Brain pericyte (primary cell): ENCODE data around the gene LPP.
"Not testable (repeated sequence)": the region's sequence is repeated elsewhere in the genome, so short reads cannot be mapped to it uniquely, and the experiment has no call there.

Source experiments
- DNase-seq: peaks from one replicate; pipeline ENCODE4 v3.0.0-alpha.2; 2012; ENCODE audit warnings: low read depth, low spot score

The LPP gene

DNA sequence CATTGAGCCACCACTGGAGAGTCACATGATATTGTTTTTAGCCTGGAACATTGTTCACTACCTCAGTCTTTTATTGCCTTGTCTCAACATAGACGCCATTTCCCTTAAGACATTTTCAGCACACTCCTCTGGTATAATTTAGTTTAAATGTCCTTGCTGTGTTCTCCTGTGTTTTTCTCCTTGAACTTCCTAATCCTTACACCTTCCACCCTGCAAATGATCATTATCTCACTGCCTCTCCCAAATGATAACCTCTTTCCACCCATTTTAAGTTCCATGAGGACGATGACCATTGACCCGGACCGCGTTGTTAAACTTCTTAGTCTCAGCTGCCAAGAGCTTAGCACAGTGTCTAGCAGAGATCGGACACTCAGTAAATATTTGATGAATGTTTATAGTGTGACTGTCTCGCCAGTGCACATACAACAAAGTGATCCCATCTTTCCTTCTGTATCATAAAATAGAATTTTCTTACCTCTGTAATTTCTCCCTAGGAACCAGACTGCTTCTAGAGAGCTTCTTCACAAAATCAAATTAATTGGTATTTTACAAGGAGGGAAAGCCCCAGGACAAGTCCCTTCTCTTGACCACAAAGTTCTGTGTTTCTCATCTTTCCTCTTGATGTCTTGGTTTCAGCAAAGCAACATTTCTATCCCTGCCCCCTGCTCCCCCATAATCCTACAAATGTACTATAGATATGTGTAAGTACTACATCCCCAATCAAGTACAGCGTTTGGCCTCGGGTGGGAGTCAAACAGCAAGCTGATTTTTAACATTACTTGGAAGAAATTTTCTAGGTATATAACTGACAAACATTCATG, 429.6 kb downstream of the LPP start:
- DNase-seq, result no peak

DNA sequence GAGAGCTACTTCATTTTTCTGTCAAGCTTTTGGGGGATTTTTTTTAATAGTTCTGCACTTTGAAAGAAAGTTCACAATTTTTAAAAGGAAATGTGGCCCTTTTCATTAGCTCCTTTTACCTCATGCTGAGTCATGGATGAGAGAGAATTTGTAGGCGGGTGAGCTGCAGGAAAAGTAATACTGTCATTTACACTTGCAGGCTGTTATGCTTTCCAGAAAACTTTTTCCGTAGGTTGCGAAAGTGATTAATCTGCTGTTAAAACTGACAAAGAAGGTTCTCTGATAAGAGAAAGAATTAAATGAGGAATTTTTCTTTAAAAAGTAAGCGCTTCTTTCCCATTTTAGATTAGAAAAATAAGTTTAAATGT, 430.2 kb downstream of the LPP start:
- no peak for DNase-seq

DNA sequence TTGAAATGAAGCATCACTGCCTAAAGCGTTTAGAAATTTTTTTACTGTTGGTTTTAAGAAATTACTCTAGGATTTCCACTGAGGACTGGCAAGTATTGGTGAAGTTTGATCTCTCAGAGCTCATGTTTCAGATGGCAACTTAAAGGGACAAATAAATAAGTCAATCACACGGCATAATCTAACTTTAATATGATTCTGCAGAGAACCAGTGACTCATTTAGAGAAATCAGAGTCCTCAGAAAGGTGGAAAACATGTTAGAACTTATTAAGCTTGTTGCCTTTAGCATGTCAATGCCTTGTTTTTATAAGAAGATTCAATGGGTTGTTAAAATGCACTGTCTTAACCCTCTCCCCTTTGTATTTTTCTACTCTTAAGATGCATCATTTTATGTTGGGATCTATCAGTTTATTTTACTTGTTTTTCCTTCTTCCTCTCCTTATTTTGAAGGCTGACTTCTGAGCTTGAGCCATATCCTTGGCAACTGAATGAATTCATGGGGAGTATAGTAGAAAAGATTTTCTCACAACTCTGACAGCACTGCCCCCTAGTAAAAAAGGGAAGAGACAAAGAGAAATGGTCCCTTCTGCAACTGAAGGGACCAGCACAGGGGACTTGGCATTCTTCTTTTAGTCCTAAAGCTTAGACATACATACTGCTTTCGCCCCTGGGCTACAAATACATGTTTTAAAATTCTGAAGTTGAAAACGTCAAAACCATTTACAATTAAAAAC, 431.2 kb downstream of the LPP start:
- no peak for DNase-seq

DNA sequence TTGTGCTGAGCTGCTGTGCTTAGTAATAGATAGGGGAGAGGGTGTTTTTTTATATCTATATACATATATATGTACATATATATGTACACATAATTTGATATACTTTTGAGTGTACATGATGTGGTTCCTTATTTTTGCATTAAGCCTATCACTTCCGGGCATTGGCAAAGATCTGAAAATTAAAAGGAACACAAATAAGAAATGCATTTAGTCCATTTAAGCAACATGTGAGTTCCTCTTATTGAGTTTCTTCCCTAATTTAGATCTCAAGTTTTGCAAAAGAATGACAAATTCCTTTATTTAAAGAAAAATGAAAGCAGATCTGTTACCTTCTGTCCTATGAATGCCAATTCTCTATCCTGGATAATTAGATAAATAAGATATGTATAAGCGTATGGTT, 435.1 kb downstream of the LPP start:
- no peak for DNase-seq

DNA sequence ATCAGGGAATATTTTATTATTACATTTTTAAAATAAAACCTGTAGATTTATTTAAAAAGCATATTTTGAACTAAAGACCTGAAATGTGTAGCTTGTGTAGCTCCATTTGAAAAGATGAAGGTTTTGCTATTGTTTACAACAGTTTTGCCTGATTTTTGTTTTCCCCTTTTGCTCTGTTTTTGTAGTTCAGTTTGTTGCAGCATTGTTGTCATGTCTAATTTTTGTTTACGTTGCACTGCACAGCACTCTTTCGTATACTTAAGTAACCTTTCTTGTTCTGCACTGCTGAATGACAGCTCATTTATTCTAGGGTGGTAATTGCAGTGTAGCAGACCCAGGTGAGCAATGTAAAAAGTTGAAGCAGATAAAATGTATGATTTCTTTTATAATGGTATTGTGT, 435.8 kb downstream of the LPP start:
- no peak for DNase-seq

DNA sequence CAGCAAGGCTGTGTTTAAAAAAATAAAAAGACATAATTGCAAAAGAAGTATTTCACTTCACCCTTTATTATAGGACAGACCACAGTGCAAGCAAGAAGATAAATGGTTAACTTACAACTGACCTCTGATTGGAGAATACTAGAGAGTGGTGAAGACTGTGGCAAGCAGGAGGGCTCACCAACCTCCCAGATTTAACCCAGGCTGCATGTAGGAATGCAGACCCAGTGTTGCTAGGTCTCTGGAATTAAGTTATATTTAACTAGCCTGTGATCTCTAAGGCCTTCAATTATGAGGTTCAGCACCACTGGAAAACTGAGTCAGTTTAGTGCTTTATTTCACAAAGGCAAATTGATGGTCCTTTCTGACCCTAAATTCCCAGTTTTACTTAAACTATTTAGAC, 436.6 kb downstream of the LPP start:
- no peak for DNase-seq

DNA sequence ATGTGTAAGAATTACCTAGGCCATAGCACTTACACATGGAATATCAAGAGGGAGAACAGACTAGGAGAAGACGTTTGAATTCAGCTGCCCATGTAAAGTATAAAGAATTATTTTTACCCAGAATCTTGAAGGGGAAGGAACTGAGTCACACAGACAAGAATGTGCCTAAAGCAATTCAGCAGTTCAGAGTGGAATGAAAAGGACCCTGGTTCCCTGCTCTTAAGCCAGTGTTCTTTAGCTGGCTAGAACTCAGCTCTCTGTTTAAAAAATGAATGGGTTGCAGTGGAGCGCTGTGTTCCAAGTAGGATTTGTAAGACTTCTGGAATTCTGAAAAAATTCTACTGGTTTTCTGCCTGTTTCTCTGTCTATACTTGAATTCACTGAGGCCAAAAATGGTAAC, 440.2 kb downstream of the LPP start:
- no peak for DNase-seq

DNA sequence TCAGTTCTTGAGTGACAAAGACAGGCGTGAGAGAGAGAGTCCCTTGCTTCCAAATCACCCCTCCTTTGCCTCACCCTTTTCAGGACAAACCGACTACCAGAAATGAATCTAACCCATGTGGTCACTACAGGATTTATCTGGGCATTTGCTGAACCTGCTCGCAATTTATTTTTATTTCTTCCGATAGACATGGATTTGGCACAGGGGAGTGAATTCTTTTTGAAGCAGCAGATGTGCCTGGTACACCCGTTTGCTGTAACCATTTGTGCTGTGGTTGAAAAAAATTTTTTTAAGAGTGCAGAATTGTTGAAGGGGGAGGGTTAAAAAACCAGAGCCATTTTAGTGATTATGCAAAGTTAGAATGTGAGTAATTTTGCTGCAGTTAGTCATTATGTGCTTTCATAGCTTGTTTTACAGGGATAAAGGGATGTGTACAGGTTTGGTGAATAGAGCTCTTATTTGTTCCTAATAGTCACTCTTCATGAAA, 442.0 kb downstream of the LPP start:
- no peak for DNase-seq

DNA sequence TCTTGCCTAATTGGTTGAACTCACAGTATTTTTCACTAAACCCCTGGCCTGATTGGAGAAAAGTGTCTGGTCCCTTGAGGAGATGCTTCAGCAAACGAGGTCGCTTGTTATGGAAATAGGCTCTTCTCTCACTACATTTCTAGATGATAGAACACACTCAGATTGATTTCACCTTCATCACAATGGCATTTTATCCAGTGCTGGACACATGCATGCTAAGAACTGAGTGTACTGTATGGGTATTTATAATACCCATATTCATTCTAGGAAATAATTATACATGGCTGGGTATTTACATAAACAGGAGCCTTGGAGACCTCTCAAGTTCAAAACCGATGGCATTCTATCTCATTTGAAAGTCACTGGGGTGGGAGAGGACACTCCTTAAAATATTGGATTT, 444.9 kb downstream of the LPP start:
- DNase-seq, result no peak

DNA sequence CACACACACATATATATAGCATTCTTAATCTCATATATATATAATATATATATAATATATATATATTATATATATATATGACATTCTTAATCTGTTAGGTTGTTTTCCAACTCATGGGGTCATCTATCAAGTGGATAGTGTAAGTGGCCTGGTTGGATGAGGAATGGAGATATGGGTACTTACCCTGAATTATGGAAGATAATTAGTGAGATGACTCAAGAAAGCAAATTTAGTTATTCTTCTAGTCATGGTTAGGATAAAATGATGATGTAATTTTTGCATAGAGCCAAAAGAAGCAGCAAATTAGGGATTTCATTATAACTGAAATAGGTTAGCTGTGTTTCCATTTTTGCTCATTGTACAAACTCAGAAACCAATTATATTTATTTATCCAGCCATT, 448.2 kb downstream of the LPP start:
- DNase-seq, result no peak

DNA sequence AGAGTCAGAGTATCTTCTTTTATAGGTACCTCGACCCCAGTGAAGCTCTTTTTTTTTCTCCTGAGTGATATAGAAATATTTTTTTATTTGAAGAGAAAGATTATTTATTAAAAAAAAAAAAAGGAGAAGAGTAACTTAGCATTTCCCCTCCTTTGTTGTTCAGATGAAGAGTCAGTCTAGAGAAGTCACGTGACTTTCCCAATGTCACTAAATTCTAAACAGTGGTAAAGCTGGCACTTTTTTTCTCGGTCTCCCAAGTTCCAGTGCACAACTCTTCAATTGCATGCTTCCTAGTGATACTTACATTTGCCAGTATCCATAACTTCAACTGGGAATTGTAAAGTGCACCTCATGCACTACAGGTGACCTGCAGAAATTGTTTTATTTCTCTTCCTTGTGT, 448.7 kb downstream of the LPP start:
- no peak for DNase-seq

DNA sequence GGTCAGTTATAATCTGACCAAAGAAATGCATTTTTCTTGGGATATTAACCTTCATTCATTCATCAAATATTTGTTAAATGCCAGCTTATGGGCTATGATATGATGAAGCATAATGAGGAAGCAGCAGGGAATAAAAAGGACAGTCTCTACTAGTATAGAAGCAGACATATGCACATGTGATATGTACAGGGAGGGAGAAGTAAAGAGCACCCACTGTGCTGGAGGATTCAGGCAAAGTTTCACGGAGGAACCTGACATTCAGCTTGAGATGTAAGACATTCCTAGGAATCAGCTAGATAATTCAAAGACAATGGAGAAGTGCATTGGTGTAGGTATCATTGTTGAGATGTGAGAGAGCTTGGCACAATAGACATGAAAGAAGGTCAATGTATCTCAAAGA, 450.7 kb downstream of the LPP start:
- no peak for DNase-seq

DNA sequence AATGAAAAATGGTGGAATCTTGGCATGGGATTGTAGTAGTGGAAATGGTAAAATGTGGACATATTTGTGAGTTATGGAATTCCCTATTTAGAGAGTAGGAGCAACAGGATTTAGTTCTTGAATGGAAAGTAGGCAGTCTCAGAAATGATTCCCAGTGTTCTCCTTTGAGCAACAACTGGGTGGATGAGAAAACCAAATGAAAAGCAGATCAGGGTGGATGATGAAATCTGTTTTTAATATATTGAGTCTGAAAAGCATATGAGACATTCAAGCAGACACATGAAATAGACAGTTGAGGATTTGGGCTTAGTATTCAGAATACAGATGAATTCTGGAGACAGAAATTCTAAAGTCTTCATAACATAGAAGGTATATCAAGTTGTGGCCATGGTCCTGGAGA, 451.3 kb downstream of the LPP start:
- no peak for DNase-seq

DNA sequence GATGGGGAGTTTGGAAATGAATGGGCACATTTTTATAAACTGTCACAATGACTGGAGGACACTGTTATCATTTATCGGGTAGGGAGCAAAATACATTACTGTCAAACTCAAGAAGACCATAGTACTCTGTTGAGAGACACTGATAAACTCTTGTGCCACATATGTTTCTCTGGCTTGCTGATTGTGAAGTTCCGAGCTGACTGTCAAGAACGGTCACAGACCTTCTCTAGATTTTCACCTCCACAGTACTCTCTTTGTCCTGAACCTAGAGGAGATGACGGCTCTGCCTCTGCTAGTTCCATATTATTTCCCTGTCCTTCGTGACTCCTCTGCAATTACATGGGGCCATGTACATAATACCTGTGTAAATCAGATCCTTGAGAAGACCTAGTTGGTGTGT, 451.9 kb downstream of the LPP start:
- DNase-seq, result no peak

DNA sequence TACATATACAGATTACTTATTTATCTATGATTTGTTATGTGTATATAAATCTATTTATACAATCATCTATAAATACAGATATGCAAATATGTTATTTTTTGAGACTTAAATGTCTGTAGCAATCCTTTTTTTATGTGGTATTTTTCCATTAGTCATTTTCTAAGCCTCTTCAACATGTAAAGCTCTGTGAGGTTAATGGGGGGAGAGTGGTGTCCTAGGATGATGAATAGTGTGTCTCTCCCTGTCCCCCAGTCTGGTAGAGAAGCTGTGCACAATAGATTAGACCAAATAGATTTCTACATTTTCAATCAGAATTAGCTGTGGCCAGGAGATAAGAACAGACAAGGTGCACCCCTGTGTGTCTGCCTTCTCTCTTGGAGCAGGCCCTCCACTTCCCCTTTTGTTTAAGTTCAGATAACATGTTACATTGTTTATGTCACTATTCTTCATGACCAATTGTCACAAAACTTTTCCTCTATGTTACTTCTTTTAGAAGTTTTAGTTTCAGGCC, 453.9 kb downstream of the LPP start:
- DNase-seq, result no peak

DNA sequence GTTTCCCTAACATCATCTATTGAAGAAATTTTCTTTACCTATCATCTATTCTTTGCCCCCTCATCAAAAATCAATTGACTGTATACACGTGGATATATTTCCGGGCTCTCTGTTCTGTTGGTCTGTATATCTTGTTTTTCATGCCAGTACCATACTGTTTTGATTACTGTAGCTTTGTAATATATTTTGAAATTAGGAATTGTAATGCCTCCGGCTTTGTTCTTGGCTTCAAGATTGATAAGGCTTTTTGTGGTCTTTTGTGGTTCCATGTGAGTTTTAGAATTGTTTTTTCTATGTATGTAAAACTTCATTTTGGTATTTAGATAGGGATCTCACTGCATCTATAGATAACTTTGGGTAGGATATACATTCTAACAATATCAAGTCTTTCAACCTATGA, 454.4 kb downstream of the LPP start:
- no peak for DNase-seq

DNA sequence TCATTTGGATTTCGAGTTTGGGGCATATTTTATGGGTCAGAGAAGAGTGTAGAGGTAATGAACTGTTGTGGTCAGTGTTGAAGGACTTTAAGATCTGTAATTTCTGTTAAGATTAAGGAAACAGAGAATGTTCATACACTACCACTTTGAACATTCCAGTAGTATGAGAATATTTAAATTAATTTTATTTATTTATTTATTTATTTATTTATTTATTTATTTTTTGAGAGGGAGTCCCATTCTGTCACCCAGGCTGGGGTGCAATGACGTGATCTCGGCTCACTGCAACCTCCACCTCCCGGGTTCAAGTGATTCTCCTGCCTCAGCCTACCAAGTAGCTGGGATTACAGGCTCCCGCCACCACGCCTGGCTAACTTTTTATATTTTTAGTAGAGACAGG, 459.8 kb downstream of the LPP start:
- not testable (repeated sequence) for DNase-seq

DNA sequence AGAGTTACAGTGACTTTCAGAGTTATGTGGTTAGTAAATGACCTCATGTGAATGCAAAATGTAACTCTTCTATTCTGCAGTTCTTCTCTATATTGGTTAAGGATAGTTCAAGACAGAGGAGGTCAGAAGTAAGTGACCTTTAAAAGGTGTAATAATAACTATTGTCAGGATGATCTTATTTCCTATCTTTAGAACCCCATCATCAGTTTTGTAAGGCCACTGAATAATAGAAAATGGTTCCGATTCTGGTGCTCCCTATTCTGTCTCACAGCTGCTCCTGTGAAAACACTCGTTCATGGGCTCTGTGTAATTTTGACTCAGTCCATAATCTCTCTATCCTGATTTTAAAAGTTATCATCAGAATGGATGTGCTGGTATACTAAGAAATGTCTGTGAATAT, 463.3 kb downstream of the LPP start:
- DNase-seq, result no peak

DNA sequence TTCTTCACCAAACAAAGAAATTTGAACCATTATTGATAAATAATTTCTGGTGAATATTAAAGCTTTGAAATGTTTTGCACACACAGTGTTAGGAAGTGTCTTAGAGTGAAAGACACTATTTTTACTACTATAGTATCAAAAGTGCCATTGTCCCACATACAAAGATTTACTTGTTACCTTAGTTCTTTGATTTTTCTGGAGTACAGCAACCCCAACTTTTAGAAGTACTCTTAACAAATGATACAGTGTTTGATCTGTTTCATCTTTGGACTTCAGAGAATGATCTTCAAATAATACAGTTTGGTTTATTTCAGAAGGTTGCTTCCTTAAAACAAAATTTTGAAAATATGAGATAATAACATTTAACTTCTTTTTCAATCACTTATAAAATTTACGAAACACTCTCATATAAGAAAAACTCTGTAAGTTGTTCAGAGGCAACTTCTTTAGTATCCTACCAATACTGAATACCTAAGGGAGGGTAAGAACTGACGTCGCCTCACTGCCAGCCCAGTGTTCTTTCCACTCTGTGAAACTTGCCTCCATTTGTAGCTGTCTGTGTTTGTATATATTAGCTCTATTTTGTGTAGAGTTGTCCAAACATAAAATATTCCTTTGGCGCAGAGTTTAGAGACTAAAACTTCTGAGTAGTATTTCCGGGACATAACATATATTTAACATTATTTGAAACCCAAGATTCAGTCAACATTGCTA, 464.2 kb downstream of the LPP start:
- no peak for DNase-seq

DNA sequence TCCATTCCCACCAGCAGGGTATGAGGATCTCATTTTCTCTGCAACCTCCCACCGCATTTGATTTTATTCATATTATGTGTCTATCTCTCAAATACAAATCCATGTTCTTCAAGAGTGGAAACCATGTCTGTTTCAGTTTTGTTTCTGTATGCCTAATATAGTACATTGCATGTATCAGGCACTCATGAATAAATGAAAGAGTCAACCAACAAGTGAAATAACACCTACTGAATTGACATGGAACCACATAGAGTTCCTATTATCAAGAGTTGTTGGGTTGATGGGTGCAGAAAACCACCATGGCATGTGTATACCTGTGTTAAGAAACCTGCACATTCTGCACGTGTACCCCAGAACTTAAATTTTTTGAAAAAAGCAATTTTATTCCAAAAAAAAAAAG, 466.8 kb downstream of the LPP start:
- no peak for DNase-seq

DNA sequence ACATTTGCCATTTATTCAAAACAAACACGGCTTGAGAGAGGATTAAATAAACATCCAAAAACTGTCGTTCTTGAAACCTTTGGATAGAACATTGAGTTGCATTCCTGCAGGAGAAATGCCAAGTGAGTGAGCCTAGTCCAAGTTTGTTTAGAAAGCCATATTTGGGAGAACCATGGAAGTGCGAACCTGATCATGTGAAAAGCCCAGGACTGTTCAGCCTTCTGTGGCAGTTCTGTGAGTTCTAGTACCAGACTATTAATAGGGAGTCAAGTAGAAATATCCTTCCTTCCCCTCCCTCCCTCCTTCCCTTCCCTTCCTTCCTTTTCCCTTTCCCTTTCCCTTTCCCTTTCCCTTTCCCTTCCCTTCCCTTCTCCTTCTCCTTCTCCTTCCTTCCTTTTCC, 470.4 kb downstream of the LPP start:
- DNase-seq, result no peak

DNA sequence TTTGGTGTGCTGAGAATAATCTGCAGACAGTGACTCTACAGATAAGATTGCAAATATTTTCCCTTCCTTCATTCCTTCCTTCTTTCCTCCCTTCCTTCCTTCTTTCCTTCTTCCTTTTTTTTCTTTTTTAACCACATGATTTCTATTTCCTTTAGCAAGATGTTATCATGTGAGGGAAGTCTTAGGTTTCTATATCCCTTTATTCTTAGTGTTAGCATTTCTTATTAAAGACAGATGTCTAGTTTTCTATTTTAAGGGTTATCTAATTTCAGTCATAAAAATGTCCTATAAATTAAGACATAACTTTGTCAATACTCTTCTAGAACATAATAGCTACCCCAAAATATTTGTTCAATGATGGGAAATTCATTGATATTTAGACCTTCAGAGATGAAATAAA, 470.9 kb downstream of the LPP start:
- no peak for DNase-seq
